Spleen (tissue), 11 donors: Measurements from ENCODE around the gene FMN2. TPM values are rescaled to one million over a fixed set of nuclear protein-coding genes. Genes with fewer than 3 reads are reported as not detected.

Source experiments
- DNase-seq: peaks from one replicate; pipeline ENCODE4 v3.0.0-alpha.2; 2020
- H3K27ac ChIP-seq, 8 donors: fragments of 200-600 bp; sonication (generic) in 7 of 8; 1 replicate in 4 of 8; 2 replicates in 4 of 8; pipeline versions ENCODE4 v1.5.0 to v1.8.0; 2016 to 2021; ENCODE audit warnings: inconsistent platforms in 4 of 8, mild to moderate bottlenecking in 4 of 8, moderate library complexity in 1 of 8
- H3K27me3 ChIP-seq, 7 donors: fragments of 200-600 bp; sonication (generic) in 6 of 7; replicated peaks in 1 of 7; 1 replicate in 4 of 7; 2 replicates in 3 of 7; pipeline versions ENCODE4 v1.5.0 to v1.8.0; 2016 to 2021; ENCODE audit warnings: inconsistent platforms in 3 of 7, mild to moderate bottlenecking in 1 of 7
- H3K36me3 ChIP-seq, 6 donors: fragments of 200-600 bp; sonication (generic) in 5 of 6; 1 replicate in 4 of 6; 2 replicates in 2 of 6; pipeline versions ENCODE4 v1.5.0 to v1.8.0; 2016 to 2021; ENCODE audit warnings: inconsistent platforms in 2 of 6
- H3K4me1 ChIP-seq, 6 donors: fragments of 200-600 bp; sonication (generic) in 5 of 6; 1 replicate in 3 of 6; 2 replicates in 3 of 6; pipeline versions ENCODE4 v1.5.0 to v1.8.0; 2016 to 2021; ENCODE audit warnings: inconsistent platforms in 3 of 6
- H3K4me3 ChIP-seq, 8 donors: fragments of 200-600 bp; sonication (generic) in 7 of 8; 1 replicate in 4 of 8; 2 replicates in 4 of 8; pipeline versions ENCODE4 v1.5.0 to v1.8.0; 2016 to 2021; ENCODE audit warnings: inconsistent platforms in 4 of 8, mild to moderate bottlenecking in 4 of 8, moderate library complexity in 2 of 8
- H3K9me3 ChIP-seq, 8 donors: fragments of 200-600 bp; sonication (generic) in 7 of 8; 1 replicate in 4 of 8; 2 replicates in 4 of 8; pipeline versions ENCODE4 v1.5.0 to v1.8.0; 2016 to 2021; ENCODE audit warnings: inconsistent platforms in 4 of 8
- POLR2A ChIP-seq, 3 donors: fragments of 450-650 bp; IDR thresholded peaks; one replicate each; pipeline ENCODE4 v1.5.1; 2017; ENCODE audit warnings: antibody characterized with exemption in 3 of 3, mild to moderate bottlenecking in 1 of 3
- POLR2AphosphoS5 ChIP-seq, 3 donors: sonication (generic); formaldehyde crosslinking; IDR thresholded peaks; one replicate each; pipeline ENCODE4 v1.5.1; 2017; ENCODE audit warnings: antibody characterized with exemption in 3 of 3
- WGBS, 5 donors: extraction: QIAGEN DNeasy Blood & Tissue Kit in 3 of 5; methylation state at CpG; one replicate each; pipeline versions ENCODE4 v1.1.5 to v1.1.7; 2013 to 2018; 5-methylcytosine and 5-hydroxymethylcytosine counted together
- intact Hi-C: fragments of 100-400 bp; cut with DNase I; formaldehyde crosslinking; loops from one replicate; pipeline ENCODE4 v1.15.0; 2023; ENCODE audit warnings: low total_unique reads
- polyA plus RNA-seq, 3 donors: library from polyadenylated mRNA; stranded (reverse); fragments of 200-250 nt; gene quantifications; one replicate each; pipeline ENCODE4 v1.2.1, GENCODE V29; 2013
- total RNA-seq, 7 donors: library from RNA; depleted of rRNA in 3 of 7; stranded (reverse); fragments of >200 nt in 3 of 7; fragmentation: NEBNext Ultra II Directional in 4 of 7; extraction: Animal tissue kit (Norgen Biotek cat#: 25700) in 4 of 7; gene quantifications; one replicate each; pipeline versions ENCODE4 v1.1.0 to v1.2.1, GENCODE V29; 2016 to 2021
- TF ChIP-seq, protein P1 (sequence below), 11 experiments: fragments of 200-600 bp in 7 of 11; fragments of 450-650 bp in 4 of 11; sonication (generic) in 4 of 11; IDR thresholded peaks in 8 of 11; conservative IDR thresholded peaks in 3 of 11; 1 replicate in 7 of 11; 2 replicates in 4 of 11; pipeline versions ENCODE4 v1.4.0 to v1.8.0; 2016 to 2021; ENCODE audit warnings: antibody characterized with exemption in 11 of 11, inconsistent platforms in 4 of 11, mild to moderate bottlenecking in 1 of 11
- donor health status: healthy with polysubstance abuse.
- donor health status: DM: no; HTN: no; CAD: no; lungs with moderate emphysema.
- donor health status: DM: no; HTN: no; CAD: no.
- donor health status: Bipolar disorder and iron deficiency.
- donor health status: healthy.
- donor health status: DM: no; HTN: no; CAD: no.
- donor health status: DM: yes; HTN: yes; CAD: no.

The FMN2 gene
- total and polyA plus RNA-seq, 10 donors: 0.04 to 0.24 (median 0.12) TPM; not detected in 6

DNA sequence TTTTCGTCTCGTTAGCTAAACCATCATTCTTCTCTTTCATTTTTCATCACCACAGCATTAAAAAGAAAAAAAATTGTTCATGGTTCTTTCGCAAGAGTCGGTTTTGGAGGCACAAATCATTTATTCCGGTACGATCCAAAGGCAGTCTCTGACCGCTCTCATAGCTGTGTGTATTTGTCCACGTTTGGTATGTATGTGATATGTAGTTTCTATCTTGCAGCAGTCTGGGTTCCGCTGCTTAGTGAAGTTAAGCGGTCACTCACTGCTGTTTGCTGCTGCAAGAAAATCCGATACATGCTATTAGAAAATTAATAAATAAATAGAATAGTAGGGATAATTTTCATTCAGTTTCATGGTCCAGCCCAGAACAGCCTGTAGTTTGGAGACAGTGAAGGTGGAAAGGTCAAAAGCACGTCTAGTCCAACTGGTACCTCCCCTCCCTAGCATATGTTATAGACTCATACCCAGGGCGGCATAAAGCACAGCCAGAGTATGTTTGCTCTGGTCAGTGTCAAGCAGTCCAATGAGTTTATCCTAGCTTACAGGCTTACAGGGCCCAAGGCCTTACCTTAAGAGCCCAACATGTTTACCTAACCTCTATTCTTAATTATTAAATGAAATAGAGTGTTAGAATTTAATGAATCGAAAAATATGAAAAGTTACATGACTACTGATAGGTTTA is 2.5 kb downstream of the FMN2 start:
- H3K27me3 ChIP-seq: peaks cover 0 to 72% (median 51%) of the 10 kb centered on the region in 7 donors

DNA sequence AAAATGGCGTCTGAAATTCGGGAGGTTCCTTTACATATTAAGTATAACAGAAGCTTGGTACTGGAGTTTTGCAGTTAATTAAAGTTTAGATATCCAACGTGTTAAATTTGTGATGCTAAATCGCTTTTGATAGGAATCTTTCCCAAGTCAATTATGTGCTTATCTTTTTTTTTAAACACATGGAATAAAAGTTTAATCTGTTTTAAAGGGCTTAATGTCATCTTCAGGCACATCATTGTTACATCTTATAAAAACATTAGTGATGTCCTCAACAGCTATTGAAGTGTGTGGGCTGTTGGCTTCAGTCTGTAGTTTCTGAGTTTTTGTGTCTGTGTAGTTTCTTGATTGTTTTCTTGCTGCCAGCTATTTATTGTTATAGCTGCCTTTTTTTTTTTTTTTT is 5.3 kb downstream of the FMN2 start:
- intact Hi-C loops: no loop called here
- Histone ChIP-seq H3K4me3 (no peak overlapping the region), H3K27me3 (peaks cover 0 to 45% (median 27%) of the 10 kb centered on the region in 7 donors), H3K36me3 (no peaks in the 10 kb centered on the region), H3K27ac (no peak overlapping the region), H3K9me3 (peaks cover 0 to 4% (median 0%) of the 10 kb centered on the region in 8 donors), H3K4me1 (peaks cover 0 to 19% (median 11%) of the 10 kb centered on the region in 6 donors)
- TF ChIP-seq POLR2AphosphoS5 (IDR thresholded peaks at IDR 0.05): no peak
- no peak for TF ChIP-seq POLR2A (IDR thresholded peaks at IDR 0.05)
- TF ChIP-seq, protein P1, sequence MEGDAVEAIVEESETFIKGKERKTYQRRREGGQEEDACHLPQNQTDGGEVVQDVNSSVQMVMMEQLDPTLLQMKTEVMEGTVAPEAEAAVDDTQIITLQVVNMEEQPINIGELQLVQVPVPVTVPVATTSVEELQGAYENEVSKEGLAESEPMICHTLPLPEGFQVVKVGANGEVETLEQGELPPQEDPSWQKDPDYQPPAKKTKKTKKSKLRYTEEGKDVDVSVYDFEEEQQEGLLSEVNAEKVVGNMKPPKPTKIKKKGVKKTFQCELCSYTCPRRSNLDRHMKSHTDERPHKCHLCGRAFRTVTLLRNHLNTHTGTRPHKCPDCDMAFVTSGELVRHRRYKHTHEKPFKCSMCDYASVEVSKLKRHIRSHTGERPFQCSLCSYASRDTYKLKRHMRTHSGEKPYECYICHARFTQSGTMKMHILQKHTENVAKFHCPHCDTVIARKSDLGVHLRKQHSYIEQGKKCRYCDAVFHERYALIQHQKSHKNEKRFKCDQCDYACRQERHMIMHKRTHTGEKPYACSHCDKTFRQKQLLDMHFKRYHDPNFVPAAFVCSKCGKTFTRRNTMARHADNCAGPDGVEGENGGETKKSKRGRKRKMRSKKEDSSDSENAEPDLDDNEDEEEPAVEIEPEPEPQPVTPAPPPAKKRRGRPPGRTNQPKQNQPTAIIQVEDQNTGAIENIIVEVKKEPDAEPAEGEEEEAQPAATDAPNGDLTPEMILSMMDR (IDR thresholded peaks at IDR 0.05 in 8 of 11, conservative IDR thresholded peaks at IDR 0.05 in 3 of 11): no peak
- WGBS, 5 donors: 78 to 88% (median 84%) methylated on average over 4 of the region's 4 CpGs
- no peak for DNase-seq

More for the DNA sequence above, 2.5 kb downstream of the FMN2 start:
- H3K27ac ChIP-seq: no peak overlapping the region
- TF ChIP-seq POLR2A (IDR thresholded peaks at IDR 0.05) (no peak), POLR2AphosphoS5 (IDR thresholded peaks at IDR 0.05) (no peak)
- TF ChIP-seq, protein P1 (IDR thresholded peaks at IDR 0.05 in 8 of 11, conservative IDR thresholded peaks at IDR 0.05 in 3 of 11): no peak
- peaks cover 5 to 26% (median 16%) of the 10 kb centered on the region in 6 donors for H3K4me1 ChIP-seq
- no peaks in the 10 kb centered on the region for H3K36me3 ChIP-seq
- no peak overlapping the region for H3K4me3 ChIP-seq
- no peak for DNase-seq
- WGBS, 5 donors: 86 to 92% (median 88%) methylated on average over 14 of the region's 14 CpGs
- intact Hi-C loops: no loop called here
- H3K9me3 ChIP-seq: peaks cover 0 to 4% (median 0%) of the 10 kb centered on the region in 8 donors

DNA sequence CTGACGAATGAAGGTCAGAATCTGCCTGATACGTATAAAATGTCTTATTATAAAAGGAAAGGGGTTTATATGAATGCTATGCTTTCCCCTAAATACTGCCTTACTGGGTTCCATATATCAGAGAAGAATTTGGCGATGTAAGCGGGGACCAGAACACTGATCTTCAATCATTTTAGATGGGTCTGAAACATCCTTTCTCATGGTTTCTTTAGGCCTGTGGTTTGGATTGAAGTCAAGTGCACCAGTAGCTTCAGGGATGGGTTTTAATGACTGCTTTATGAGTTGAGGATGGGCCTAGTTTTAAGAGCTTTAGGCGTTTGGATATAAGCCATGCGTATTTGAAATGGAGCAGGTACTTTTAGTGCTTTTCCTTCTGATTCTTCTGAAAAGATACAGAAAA is 6.9 kb downstream of the FMN2 start:
- H3K4me1 ChIP-seq: peaks cover 0 to 3% (median under 1%) of the 10 kb centered on the region in 6 donors
- TF ChIP-seq POLR2AphosphoS5 (IDR thresholded peaks at IDR 0.05) (no peak), POLR2A (IDR thresholded peaks at IDR 0.05) (no peak)
- TF ChIP-seq, protein P1 (IDR thresholded peaks at IDR 0.05 in 8 of 11, conservative IDR thresholded peaks at IDR 0.05 in 3 of 11): no peak
- no peaks in the 10 kb centered on the region for H3K36me3 ChIP-seq
- intact Hi-C loops: no loop called here
- H3K9me3 ChIP-seq: no peaks in the 10 kb centered on the region
- 88 to 95% (median 91%) methylated on average over 6 of the region's 6 CpGs for WGBS, 5 donors
- H3K27me3 ChIP-seq: peaks cover 0 to 29% (median 11%) of the 10 kb centered on the region in 7 donors
- no peak for DNase-seq
- H3K27ac ChIP-seq: no peak overlapping the region
- no peak overlapping the region for H3K4me3 ChIP-seq

DNA sequence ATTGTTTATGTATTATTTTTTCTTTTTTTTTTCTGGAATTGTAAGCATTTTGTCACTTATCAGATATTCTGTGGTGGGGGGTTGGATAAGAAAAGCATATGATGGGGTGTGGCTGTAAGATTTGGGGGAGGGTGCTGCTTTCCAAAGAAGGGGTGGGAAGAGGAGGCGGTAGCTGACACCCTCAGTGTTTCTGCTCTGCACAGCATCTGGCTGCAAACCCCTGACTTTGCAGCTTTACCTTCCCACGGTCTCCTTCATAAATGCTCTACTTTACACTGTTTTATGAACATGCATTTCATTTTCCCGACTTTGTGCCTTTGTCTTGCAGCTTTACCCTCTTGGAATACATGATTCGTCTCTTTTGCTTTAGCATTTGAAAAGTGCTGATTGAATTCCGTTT is 7.6 kb downstream of the FMN2 start:
- Histone ChIP-seq H3K27me3 (peaks cover 0 to 21% (median 3%) of the 10 kb centered on the region in 7 donors), H3K36me3 (no peaks in the 10 kb centered on the region), H3K27ac (no peak overlapping the region), H3K9me3 (no peaks in the 10 kb centered on the region), H3K4me3 (no peak overlapping the region), H3K4me1 (no peaks in the 10 kb centered on the region)
- 54 to 58% (median 54%) methylated on average over 5 of the region's 5 CpGs for WGBS, 5 donors
- TF ChIP-seq POLR2A (IDR thresholded peaks at IDR 0.05) (no peak), POLR2AphosphoS5 (IDR thresholded peaks at IDR 0.05) (no peak)
- TF ChIP-seq, protein P1 (IDR thresholded peaks at IDR 0.05 in 8 of 11, conservative IDR thresholded peaks at IDR 0.05 in 3 of 11): no peak
- DNase-seq: no peak
- intact Hi-C loops: no loop called here
